Spleen (tissue), 7 donors: ENCODE measurements around the gene KIF16B.

Source experiments
- POLR2A ChIP-seq, 3 donors: fragments of 450-650 bp; IDR thresholded peaks; one replicate each; pipeline ENCODE4 v1.5.1; 2017; ENCODE audit warnings: antibody characterized with exemption in 3 of 3, mild to moderate bottlenecking in 1 of 3
- POLR2AphosphoS5 ChIP-seq, 3 donors: sonication (generic); formaldehyde crosslinking; IDR thresholded peaks; one replicate each; pipeline ENCODE4 v1.5.1; 2017; ENCODE audit warnings: antibody characterized with exemption in 3 of 3
- TF ChIP-seq, protein P1 (sequence below), 11 experiments: fragments of 200-600 bp in 7 of 11; fragments of 450-650 bp in 4 of 11; sonication (generic) in 4 of 11; IDR thresholded peaks in 8 of 11; conservative IDR thresholded peaks in 3 of 11; 1 replicate in 7 of 11; 2 replicates in 4 of 11; pipeline versions ENCODE4 v1.4.0 to v1.8.0; 2016 to 2021; ENCODE audit warnings: antibody characterized with exemption in 11 of 11, inconsistent platforms in 4 of 11, mild to moderate bottlenecking in 1 of 11
- donor health status: DM: no; HTN: no; CAD: no; lungs with moderate emphysema.
- donor health status: DM: no; HTN: no; CAD: no.
- donor health status: DM: no; HTN: no; CAD: no.

DNA sequence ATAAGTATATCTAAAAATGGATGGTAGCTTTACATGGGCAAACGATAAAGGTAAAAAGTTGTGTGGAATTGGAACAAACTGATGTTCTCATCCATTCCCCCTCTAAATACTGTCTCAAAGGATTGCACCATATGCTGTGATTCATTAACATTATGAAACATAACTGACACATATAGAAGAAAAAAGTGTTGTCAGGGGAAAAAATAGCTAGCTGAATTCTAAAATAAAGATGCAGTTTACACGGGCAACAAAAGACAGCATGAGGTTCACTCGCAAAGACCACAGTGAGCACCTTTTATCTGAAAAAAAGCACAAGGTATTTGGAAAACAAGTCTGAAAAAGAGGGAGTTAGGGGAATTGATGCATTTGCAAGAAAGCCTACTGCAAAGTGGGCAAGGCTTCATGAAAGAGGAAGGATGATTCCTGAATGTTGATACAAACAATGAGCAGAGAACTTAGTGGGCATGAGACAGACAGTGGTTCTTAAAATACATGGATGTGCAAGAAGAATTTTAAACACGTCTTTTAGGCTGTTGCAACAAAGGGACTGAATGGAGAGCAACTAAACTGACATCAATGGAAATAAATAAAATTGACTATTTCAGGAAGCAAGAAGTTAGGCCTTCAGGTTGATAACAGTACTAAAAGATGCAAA lies 280.9 kb downstream of the KIF16B start:
- no peak for TF ChIP-seq POLR2A (IDR thresholded peaks at IDR 0.05)
- TF ChIP-seq, protein P1, sequence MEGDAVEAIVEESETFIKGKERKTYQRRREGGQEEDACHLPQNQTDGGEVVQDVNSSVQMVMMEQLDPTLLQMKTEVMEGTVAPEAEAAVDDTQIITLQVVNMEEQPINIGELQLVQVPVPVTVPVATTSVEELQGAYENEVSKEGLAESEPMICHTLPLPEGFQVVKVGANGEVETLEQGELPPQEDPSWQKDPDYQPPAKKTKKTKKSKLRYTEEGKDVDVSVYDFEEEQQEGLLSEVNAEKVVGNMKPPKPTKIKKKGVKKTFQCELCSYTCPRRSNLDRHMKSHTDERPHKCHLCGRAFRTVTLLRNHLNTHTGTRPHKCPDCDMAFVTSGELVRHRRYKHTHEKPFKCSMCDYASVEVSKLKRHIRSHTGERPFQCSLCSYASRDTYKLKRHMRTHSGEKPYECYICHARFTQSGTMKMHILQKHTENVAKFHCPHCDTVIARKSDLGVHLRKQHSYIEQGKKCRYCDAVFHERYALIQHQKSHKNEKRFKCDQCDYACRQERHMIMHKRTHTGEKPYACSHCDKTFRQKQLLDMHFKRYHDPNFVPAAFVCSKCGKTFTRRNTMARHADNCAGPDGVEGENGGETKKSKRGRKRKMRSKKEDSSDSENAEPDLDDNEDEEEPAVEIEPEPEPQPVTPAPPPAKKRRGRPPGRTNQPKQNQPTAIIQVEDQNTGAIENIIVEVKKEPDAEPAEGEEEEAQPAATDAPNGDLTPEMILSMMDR (IDR thresholded peaks at IDR 0.05 in 8 of 11, conservative IDR thresholded peaks at IDR 0.05 in 3 of 11) = no peak
- TF ChIP-seq POLR2AphosphoS5 (IDR thresholded peaks at IDR 0.05) = no peak
